GM23338 (cell line): Measurements from ENCODE around the gene RNF181. TPM values are rescaled to one million over a fixed set of nuclear protein-coding genes. Genes with fewer than 3 reads are reported as not detected.

ENCODE experiments used
- ATAC-seq: fragments of 200-7000 bp; cut with Tn5 transposase; 3 replicates; pipeline ENCODE4 v1.9.1; 2020
- DNase-seq: peaks from one replicate; pipeline ENCODE4 v3.0.0-alpha.2; 2015; ENCODE audit warnings: low spot score
- H2AFZ ChIP-seq: fragments of 200-600 bp; sonication (generic); 2 replicates; pipeline ENCODE4 v1.8.0; 2016; ENCODE audit warnings: antibody characterized with exemption, mild to moderate bottlenecking, moderate library complexity
- H3F3A ChIP-seq: fragments of 200-600 bp; sonication (generic); replicated peaks from 2 replicates; pipeline ENCODE4 v1.8.0; 2017; ENCODE audit warnings: antibody characterized with exemption, mixed run types, low read depth
- H3K27ac ChIP-seq: fragments of 200-600 bp; sonication (generic); 2 replicates; pipeline ENCODE4 v1.6.1; 2016; ENCODE audit warnings: low read depth
- H3K27me3 ChIP-seq: fragments of 200-600 bp; sonication (generic); 2 replicates; pipeline ENCODE4 v1.8.0; 2016; ENCODE audit warnings: mild to moderate bottlenecking, mixed run types, moderate library complexity; ENCODE audit not compliant: insufficient read depth
- H3K36me3 ChIP-seq: fragments of 200-600 bp; sonication (generic); 2 replicates; pipeline ENCODE4 v1.8.0; 2016; ENCODE audit warnings: mild to moderate bottlenecking; ENCODE audit not compliant: insufficient read depth
- H3K4me1 ChIP-seq: fragments of 200-600 bp; sonication (generic); 2 replicates; pipeline ENCODE4 v1.8.0; 2016; ENCODE audit warnings: mild to moderate bottlenecking, moderate library complexity; ENCODE audit not compliant: insufficient read depth
- H3K4me2 ChIP-seq: fragments of 200-600 bp; sonication (generic); 2 replicates; pipeline ENCODE4 v1.7.1; 2017; ENCODE audit warnings: mixed run types
- H3K4me3 ChIP-seq: fragments of 200-600 bp; sonication (generic); 2 replicates; pipeline ENCODE4 v1.6.1; 2016; ENCODE audit warnings: mixed run types
- H3K79me2 ChIP-seq: fragments of 200-600 bp; sonication (generic); replicated peaks from 2 replicates; pipeline ENCODE4 v1.8.0; 2017; ENCODE audit warnings: mild to moderate bottlenecking; ENCODE audit not compliant: insufficient read depth
- H3K9me2 ChIP-seq: fragments of 200-600 bp; sonication (generic); 2 replicates; pipeline ENCODE4 v1.8.0; 2017; ENCODE audit not compliant: insufficient read depth
- H4K20me1 ChIP-seq: fragments of 200-600 bp; sonication (generic); replicated peaks from 2 replicates; pipeline ENCODE4 v1.8.0; 2017; ENCODE audit warnings: mild to moderate bottlenecking; ENCODE audit not compliant: insufficient read depth
- H3K27ac Mint-ChIP-seq: 2 replicates; pipeline ENCODE4 v1.8.0; 2020; ENCODE audit warnings: inconsistent platforms, mild to moderate bottlenecking, moderate library complexity, mixed read lengths
- H3K27me3 Mint-ChIP-seq: 3 replicates; pipeline ENCODE4 v1.8.0; 2022; ENCODE audit warnings: low read depth, mild to moderate bottlenecking, moderate library complexity, mixed read lengths, inconsistent platforms; ENCODE audit not compliant: insufficient read depth, poor library complexity
- H3K36me3 Mint-ChIP-seq: 3 replicates; pipeline ENCODE4 v1.8.0; 2021; ENCODE audit warnings: low read depth, mild to moderate bottlenecking, inconsistent platforms, moderate library complexity, mixed read lengths
- H3K4me1 Mint-ChIP-seq: 3 replicates; pipeline ENCODE4 v1.8.0; 2020; ENCODE audit warnings: mild to moderate bottlenecking, inconsistent platforms, mixed read lengths
- H3K4me3 Mint-ChIP-seq: 3 replicates; pipeline ENCODE4 v1.8.0; 2021; ENCODE audit warnings: moderate library complexity, mild to moderate bottlenecking, inconsistent platforms, mixed read lengths
- H3K9me3 Mint-ChIP-seq: 3 replicates; pipeline ENCODE4 v1.8.0; 2020; ENCODE audit warnings: moderate library complexity, mild to moderate bottlenecking, inconsistent platforms, mixed read lengths
- CREB1 ChIP-seq: fragments of 250-450 bp; sonication (Bioruptor Pico); IDR thresholded peaks from 2 replicates; pipeline ENCODE4 v1.5.0; 2020; ENCODE audit warnings: low read depth, mild to moderate bottlenecking, moderate library complexity
- ETS1 ChIP-seq: IDR thresholded peaks from 2 replicates; pipeline ENCODE4 v1.6.1; 2016; ENCODE audit warnings: antibody characterized with exemption
- EZH2 ChIP-seq: fragments of 200-600 bp; sonication (generic); IDR thresholded peaks from one replicate; pipeline ENCODE4 v1.8.0; 2017; ENCODE audit warnings: antibody characterized with exemption, mild to moderate bottlenecking, low read depth; ENCODE audit not compliant: unreplicated experiment
- EZH2phosphoT487 ChIP-seq: fragments of 200-600 bp; sonication (generic); IDR thresholded peaks from one replicate; pipeline ENCODE4 v1.8.1; 2018; ENCODE audit warnings: antibody characterized with exemption; ENCODE audit not compliant: unreplicated experiment
- JUNB ChIP-seq: IDR thresholded peaks from one replicate; pipeline ENCODE4 v1.6.1; 2016; ENCODE audit warnings: antibody characterized with exemption; ENCODE audit not compliant: unreplicated experiment
- NANOG ChIP-seq: IDR thresholded peaks from 2 replicates; pipeline ENCODE4 v1.6.1; 2016; ENCODE audit warnings: antibody characterized with exemption, borderline replicate concordance
- POLR2AphosphoS5 ChIP-seq: IDR thresholded peaks from 2 replicates; pipeline ENCODE4 v1.6.1; 2016; ENCODE audit warnings: antibody characterized with exemption, low read depth
- STAT1 ChIP-seq: IDR thresholded peaks from one replicate; pipeline ENCODE4 v1.6.1; 2016; ENCODE audit warnings: antibody characterized with exemption; ENCODE audit not compliant: unreplicated experiment
- ZNF114 ChIP-seq: fragments of 250-450 bp; sonication (Bioruptor Pico); IDR thresholded peaks from 2 replicates; pipeline ENCODE4 v1.5.0; 2020; ENCODE audit warnings: mild to moderate bottlenecking, moderate library complexity
- ZNF331 ChIP-seq: fragments of 250-450 bp; sonication (Bioruptor Pico); IDR thresholded peaks from 2 replicates; pipeline ENCODE4 v1.5.0; 2020; ENCODE audit warnings: low read depth, mild to moderate bottlenecking, moderate library complexity
- polyA plus RNA-seq: library from polyadenylated mRNA; unstranded; fragments of >200 nt; fragmentation: Nextera tagmentation; extraction: Ambion mirVana; gene quantifications from 2 replicates; pipeline ENCODE4 v1.2.1, GENCODE V29; 2016
- total RNA-seq: library from RNA; depleted of rRNA; stranded (reverse); fragments of >200 nt; shearing (Covaris generic); gene quantifications from 2 replicates; pipeline ENCODE4 v1.2.3, GENCODE V29; 2014
- TF ChIP-seq, protein P1 (sequence below), 2 experiments: fragments of 200-600 bp in 1 of 2; sonication (generic) in 1 of 2; conservative IDR thresholded peaks; 2 replicates each; pipeline versions ENCODE4 v1.5.1 to v1.6.1; 2016 to 2017; ENCODE audit warnings: antibody characterized with exemption in 2 of 2, low read depth in 2 of 2, mild to moderate bottlenecking in 2 of 2, moderate library complexity in 1 of 2
- TF ChIP-seq, protein P2 (sequence below): IDR thresholded peaks from one replicate; pipeline ENCODE4 v1.6.1; 2018; ENCODE audit warnings: antibody characterized with exemption; ENCODE audit not compliant: unreplicated experiment

The RNF181 gene
- total and polyA plus RNA-seq, 2 experiments from 2014 or later, result 114 to 260 TPM

DNA sequence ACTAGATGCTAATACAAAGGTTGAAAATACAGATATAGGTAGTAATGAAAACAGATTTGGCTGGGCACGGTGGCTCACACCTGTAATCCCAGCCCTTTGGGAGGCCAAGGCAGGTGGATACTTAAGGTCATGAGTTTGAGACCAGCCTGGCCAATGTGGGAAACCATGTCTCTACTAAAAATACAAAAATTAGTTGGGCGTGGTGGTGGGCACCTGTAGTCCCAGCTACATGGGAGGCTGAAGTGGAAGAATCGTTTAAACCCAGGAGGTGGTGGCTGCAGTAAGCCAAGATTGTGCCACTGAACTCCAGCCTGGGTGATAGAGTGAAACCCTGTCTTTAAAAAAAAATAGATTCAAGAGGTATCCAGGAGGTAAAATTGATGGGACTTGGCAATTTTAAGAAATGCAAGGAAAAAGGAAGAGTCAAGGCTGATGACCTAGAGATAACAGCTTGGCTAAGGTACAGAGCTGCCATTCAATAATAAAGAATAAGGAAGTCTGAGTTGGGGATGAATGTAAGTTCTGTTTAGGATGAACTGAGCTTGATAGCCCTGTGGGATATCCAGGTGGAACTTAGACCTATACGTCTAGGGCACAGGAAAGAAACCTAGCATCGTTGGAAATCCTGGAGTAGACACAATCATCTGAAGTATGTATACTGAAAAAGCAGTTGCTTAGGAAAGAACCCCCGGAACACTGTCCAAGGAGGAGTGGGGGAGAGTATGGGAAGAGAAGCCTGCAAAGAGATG lies 47.5 kb upstream of the RNF181 start (continued):
- TF ChIP-seq EZH2 (no peak), EZH2phosphoT487 (no peak), POLR2AphosphoS5 (no peak), JUNB (no peak), ZNF114 (CRISPR knock-in tag) (no peak)
- TF ChIP-seq, protein P1, sequence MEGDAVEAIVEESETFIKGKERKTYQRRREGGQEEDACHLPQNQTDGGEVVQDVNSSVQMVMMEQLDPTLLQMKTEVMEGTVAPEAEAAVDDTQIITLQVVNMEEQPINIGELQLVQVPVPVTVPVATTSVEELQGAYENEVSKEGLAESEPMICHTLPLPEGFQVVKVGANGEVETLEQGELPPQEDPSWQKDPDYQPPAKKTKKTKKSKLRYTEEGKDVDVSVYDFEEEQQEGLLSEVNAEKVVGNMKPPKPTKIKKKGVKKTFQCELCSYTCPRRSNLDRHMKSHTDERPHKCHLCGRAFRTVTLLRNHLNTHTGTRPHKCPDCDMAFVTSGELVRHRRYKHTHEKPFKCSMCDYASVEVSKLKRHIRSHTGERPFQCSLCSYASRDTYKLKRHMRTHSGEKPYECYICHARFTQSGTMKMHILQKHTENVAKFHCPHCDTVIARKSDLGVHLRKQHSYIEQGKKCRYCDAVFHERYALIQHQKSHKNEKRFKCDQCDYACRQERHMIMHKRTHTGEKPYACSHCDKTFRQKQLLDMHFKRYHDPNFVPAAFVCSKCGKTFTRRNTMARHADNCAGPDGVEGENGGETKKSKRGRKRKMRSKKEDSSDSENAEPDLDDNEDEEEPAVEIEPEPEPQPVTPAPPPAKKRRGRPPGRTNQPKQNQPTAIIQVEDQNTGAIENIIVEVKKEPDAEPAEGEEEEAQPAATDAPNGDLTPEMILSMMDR (conservative IDR thresholded peaks at IDR 0.05; ENCODE audit: low read depth in 2 of 2), result no peak

- Histone ChIP-seq H3K36me3 (peaks cover 46% of the 10 kb centered on the region), H3K4me1 (no peaks in the 10 kb centered on the region), H3F3A (peaks cover 39% of the 10 kb centered on the region), H4K20me1 (no peaks in the 10 kb centered on the region), H3K9me2 (no peaks in the 10 kb centered on the region), H3K27ac (no peak overlapping the region; the same call in 1 of the 2 replicates), H3K4me2 (no peak overlapping the region), H3K27me3 (no peaks in the 10 kb centered on the region), H2AFZ (no peak overlapping the region), H3K79me2 (no peaks in the 10 kb centered on the region), H3K4me3 (no peak overlapping the region)
- Mint-ChIP-seq H3K27ac (no peak overlapping the region), H3K27me3 (peaks cover 18% of the 10 kb centered on the region), H3K36me3 (peaks cover 78% of the 10 kb centered on the region), H3K4me1 (peaks cover 15% of the 10 kb centered on the region; the same call in 2 of the 3 replicates), H3K4me3 (no peak overlapping the region), H3K9me3 (no peaks in the 10 kb centered on the region; the same call in 2 of the 3 replicates)
- ATAC-seq, result no peak
- DNase-seq, result no peak
- TF ChIP-seq CREB1 (CRISPR knock-in tag) (no peak), NANOG (no peak), STAT1 (no peak), ZNF331 (CRISPR knock-in tag) (no peak), ZNF114 (CRISPR knock-in tag) (no peak), EZH2 (no peak)
Observed at GRCh38 chr2:85548608-85548900, 47.0 kb upstream of the RNF181 start.

- Histone ChIP-seq H3K36me3 (peaks cover 41% of the 10 kb centered on the region), H3K27me3 (no peaks in the 10 kb centered on the region), H4K20me1 (no peaks in the 10 kb centered on the region), H3K27ac (no peak overlapping the region), H3K79me2 (no peaks in the 10 kb centered on the region), H3K4me1 (no peaks in the 10 kb centered on the region), H3K4me3 (no peak overlapping the region), H3K9me2 (no peaks in the 10 kb centered on the region), H2AFZ (no peak overlapping the region), H3K4me2 (no peak overlapping the region), H3F3A (peaks cover 34% of the 10 kb centered on the region)
- ATAC-seq, result no peak
- H3K36me3 Mint-ChIP-seq, result peaks cover 78% of the 10 kb centered on the region
- H3K4me1 Mint-ChIP-seq, result peaks cover 12% of the 10 kb centered on the region; the same call in 2 of the 3 replicates
- H3K27me3 Mint-ChIP-seq, result peaks cover 18% of the 10 kb centered on the region
- no peak for DNase-seq
- H3K27ac Mint-ChIP-seq, result no peak overlapping the region
- H3K9me3 Mint-ChIP-seq, result no peaks in the 10 kb centered on the region; the same call in 2 of the 3 replicates
- H3K4me3 Mint-ChIP-seq, result no peak overlapping the region
- no peak for TF ChIP-seq POLR2AphosphoS5
- no peak for TF ChIP-seq STAT1
- TF ChIP-seq, protein P1 (conservative IDR thresholded peaks at IDR 0.05; ENCODE audit: low read depth in 2 of 2), result no peak
- TF ChIP-seq ZNF331 (CRISPR knock-in tag), result no peak
- no peak for TF ChIP-seq JUNB
- no peak for TF ChIP-seq EZH2
- TF ChIP-seq ETS1, result no peak
- TF ChIP-seq ZNF114 (CRISPR knock-in tag), result no peak
- TF ChIP-seq CREB1 (CRISPR knock-in tag), result no peak
- TF ChIP-seq EZH2phosphoT487, result no peak
- TF ChIP-seq, protein P2, sequence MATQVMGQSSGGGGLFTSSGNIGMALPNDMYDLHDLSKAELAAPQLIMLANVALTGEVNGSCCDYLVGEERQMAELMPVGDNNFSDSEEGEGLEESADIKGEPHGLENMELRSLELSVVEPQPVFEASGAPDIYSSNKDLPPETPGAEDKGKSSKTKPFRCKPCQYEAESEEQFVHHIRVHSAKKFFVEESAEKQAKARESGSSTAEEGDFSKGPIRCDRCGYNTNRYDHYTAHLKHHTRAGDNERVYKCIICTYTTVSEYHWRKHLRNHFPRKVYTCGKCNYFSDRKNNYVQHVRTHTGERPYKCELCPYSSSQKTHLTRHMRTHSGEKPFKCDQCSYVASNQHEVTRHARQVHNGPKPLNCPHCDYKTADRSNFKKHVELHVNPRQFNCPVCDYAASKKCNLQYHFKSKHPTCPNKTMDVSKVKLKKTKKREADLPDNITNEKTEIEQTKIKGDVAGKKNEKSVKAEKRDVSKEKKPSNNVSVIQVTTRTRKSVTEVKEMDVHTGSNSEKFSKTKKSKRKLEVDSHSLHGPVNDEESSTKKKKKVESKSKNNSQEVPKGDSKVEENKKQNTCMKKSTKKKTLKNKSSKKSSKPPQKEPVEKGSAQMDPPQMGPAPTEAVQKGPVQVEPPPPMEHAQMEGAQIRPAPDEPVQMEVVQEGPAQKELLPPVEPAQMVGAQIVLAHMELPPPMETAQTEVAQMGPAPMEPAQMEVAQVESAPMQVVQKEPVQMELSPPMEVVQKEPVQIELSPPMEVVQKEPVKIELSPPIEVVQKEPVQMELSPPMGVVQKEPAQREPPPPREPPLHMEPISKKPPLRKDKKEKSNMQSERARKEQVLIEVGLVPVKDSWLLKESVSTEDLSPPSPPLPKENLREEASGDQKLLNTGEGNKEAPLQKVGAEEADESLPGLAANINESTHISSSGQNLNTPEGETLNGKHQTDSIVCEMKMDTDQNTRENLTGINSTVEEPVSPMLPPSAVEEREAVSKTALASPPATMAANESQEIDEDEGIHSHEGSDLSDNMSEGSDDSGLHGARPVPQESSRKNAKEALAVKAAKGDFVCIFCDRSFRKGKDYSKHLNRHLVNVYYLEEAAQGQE, result no peak
- TF ChIP-seq NANOG, result no peak
Observed at GRCh38 chr2:85549095-85549494, 46.5 kb upstream of the RNF181 start.
